Germinal center (tissue), 1 donor: ENCODE results near the gene MAGT1.
A peak's percentile ranks its signal among the peaks of the same experiment; 100 is the strongest.
"Not testable (repeated sequence)": the region's sequence is repeated elsewhere in the genome, so short reads cannot be mapped to it uniquely, and the experiment has no call there.

Source experiments
- DNase-seq: peaks from one replicate; pipeline ENCODE4 v3.0.0; 2012; ENCODE audit warnings: mixed read lengths, low spot score

The MAGT1 gene

DNA sequence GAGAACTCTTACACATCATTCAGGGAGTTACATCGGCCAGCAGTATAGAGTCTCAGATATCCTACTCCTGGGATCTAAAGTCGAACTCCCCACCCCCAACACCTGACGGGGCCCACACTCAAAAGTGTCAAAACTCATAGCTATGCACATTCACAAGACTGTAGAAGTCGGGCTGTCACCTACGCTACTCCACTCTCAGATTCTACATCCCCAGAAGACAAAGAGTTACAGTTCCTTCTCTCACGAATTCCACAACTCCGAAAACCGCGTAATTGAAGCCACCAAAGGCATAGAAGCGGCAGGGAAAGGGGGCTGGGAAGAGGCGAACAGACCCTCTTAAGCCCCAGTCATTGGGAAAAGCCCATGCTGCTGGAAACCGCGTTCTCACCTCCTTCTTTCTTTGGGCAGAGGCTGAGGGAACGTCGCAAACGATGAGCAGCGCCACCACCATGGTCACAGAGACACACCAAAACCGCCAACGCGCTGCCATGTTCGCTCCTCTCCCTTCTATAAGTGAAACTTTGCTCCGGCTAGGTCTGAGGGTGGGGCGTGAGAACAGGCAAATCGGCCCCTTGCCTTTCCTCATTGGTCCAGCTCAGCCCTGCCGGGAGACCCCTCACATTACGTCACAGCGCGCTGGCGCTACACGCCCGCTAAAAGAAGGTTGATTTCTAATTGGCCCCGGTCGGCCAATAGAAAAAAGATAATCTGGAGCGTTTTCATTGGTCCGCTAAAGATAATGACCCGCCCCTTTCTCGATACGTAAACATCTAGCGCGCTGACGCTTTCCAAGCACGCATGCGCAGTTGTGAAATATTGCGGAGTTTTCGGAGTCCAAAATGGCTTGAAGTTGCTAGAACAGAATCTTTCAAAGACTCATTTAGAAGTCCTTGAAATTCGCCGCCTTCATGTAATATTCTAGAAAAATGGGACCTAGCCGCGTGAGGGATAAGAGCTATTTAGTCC lies at the start of gene MAGT1:
MAGT1 (minus strand) TSS at position 515 of the 966 bp plus-strand sequence; CDS start at position 490, 25 bp downstream.
- peak; percentile 84 for DNase-seq

DNA sequence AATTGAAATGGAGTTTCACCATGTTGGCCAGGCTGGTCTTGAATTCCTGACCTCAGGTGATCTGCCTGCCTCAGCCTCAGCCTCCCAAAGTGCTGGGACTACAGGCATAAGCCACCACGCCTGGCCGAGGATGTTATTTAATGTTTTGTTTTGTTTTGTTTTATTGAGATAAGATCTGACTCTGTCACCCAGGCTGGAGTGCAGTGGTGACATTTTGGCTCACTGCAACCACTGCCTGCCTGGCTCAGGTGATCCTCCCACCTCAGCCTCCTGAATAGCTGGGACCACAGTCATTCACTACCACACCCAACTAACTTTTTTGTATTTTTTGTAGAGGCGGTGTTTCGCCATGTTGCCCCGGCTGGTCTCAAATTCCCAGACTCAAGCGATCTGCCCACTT lies 49.8 kb upstream of the MAGT1 start:
- not testable (repeated sequence) for DNase-seq

DNA sequence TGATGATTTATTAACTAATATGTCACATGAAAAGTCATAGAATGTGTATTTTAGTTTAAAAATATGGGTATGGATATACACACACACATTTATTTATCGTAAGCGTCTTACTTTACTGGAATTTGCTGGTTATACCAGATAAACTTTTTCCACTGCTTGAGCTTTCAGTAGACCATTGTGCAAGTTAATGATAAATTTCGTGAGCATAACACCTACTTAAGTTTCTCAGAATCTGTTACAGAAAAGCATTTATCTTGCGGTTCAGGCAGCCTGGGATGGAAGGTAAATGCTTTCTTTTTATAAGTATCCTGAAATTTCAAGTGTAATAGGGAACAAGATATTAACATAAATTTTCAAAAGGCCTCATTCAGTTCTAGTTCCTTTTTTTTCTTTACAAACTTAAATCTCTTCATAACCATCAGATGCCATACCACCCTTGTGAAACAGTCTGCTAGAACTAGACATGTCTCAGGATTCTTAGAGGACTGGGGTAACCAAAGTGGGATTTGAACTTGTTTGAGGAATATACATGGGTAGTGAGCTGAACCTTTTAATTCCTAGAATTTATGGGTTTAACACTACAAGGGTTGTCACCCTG lies 42.9 kb upstream of the MAGT1 start:
- DNase-seq: no peak

DNA sequence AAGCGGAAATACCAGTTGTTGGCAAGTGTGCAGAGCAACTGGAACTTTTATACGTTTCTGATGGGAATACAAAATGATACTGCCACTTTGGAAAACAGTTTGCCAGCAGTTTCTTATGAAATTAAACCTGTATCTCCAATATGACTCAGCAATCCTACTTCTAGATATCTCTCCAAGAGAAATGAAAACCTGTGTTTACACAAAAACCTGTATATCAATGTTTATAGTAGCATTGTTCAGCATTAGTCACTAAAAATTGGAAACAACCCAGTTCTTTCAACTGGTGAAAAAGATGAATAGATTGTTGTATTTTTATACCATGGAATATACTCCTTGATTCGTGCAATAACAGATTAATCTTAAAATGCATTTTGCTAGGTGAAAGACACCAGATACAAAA lies 42.1 kb upstream of the MAGT1 start:
- no peak for DNase-seq

DNA sequence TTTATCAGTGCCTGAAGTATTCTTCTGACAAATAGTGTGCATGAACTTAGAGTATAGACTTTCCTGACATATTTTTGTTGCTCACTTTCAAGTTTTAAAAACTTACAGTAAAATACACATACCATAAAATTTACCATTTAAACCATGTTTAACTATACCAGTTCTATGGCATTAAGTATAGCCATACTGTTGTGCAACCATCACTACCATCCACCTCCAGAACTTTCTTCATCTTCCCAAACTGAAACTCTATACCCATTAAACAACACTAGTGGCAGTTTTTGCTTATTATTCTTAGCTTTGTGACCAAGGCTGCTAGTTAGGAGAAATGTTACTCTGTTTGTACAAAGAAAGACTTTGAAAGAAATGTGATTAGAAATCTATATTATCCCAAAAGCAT lies 41.1 kb upstream of the MAGT1 start:
- no peak for DNase-seq

DNA sequence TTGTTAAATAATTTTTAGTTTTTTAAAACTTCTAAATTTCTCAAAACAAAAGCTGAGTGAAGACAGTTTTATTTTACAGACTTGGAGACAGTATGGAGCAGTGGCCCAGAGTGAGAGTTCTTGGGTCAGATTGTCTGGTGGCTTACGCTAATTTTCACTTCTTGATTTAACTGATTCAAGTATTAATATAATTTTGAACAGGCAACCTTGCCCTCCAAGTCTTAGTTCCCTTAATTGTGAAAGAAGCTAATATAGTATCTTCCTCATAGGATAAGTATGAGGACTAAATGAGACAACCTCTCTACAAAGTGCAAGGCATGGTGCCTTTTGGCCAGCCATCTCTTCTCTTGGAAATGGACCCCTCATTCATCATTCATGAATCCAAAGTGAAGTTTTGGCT lies 40.7 kb upstream of the MAGT1 start:
- DNase-seq: no peak

DNA sequence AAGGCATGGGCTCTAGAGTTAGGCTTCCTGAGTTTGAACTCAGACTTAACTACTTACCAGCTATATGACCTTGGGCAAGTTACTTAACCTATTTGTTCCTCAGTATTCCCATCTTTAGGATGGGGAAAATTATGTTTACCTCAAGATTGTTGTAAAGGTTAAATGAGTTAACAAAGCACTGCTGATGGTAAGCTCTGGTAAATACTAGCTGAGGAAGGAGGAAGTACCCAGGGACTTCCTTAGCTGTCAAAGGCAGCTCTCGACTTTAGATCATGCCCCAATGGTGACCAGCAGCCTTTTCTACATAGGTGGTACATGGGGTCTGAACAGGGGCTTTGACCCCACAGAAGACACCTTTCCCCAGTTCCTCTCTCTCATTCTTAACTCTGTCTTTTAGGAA lies 35.3 kb upstream of the MAGT1 start:
- DNase-seq: no peak

DNA sequence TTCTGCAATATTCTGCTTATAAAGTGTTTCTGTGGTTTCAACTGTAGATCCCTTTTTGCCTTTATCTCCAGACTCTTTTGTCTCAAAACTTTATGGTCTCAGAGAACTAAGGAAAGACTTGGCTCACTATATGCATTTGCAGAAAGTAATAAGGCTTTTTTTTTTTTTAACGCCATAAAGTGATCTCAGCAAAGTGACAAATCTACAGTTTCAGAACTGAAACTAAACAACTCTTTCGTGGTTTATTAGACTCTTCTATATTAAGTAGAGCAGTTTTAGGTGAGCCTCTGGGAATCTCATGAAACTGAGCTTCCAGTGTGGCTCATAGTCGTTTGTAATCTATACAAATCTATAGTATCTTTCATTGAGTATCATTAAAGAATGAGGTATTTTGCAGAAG lies 30.5 kb upstream of the MAGT1 start:
- DNase-seq: no peak

DNA sequence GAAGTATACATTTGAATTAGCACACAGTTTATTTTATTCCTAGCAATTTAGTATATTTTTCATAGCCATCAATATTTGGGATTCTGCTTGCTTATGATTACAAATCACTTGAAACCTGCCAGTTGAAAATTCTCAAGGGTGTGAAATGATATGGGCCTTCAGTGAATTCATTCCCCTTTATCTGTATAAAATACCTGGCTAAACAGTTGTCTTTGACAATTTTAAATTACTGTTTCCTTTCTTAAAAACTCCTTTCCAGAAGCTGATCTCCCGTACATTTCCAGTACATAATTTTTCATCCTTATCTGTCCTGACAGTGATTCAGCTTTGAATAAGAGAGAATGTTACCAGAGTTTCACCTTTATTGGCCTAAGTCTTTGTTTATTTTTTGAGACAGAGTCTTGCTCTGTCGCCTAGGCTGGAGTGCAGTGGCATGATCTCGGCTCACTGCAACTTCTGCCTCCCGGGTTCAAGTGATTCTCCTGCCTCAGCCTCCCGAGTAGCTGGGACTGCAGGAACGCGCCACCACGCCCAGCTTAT lies 29.2 kb upstream of the MAGT1 start:
- no peak for DNase-seq

DNA sequence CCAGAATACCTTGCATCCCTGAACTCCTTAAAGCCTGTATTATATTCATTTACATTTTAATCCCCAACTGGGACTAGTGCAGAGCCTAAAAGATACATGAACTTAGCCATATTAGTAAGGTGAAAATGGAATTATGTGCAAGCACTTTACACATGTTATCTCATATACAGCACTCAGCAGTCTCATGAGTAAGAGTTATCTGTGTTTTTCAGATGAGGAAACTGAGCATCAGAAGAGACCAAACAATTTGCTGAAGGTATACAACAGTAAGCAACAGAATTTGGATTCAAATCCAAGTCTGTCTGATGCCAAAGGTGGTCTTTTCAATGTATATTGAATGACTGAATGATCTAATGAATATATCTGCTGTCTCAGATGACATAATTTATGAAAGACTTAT lies 27.6 kb upstream of the MAGT1 start:
- no peak for DNase-seq

DNA sequence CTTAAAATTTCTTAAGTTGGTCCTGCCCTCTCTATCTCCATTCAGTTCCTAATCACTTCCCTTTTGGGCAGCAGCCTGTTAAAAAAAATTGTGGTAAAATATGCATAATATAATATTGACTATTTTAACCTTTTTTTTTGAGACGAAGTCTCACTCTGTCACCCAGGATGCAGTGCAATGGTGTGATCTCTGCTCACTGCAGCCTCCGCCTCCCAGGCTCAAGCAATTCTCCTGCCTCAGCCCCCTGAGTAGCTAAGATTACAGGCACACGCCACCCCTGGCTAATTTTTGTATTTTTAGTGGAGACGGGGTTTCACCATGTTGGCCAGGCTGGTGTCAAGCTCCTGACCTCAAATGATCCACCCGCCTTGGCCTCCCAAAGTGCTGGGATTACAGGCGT lies 24.1 kb upstream of the MAGT1 start:
- DNase-seq: not testable (repeated sequence)

DNA sequence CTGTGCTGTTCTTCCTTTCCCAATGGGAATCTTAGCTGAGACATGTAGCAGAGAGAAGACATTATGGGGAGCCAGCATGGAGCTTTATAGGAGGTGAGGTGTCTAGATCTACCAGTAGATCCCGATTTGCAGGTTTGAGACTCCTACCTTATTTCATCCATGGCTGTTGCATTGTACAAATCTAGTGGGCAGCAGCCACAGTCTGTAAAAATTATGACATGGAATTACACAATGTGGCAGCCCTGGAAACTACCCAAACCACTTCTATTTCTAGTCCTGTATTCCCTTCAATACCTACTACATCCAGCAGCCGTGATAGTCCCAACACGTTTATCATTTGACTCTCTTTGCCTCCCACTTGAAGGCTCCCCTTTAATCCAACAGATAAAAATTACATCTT lies 23.3 kb upstream of the MAGT1 start:
- DNase-seq: no peak

DNA sequence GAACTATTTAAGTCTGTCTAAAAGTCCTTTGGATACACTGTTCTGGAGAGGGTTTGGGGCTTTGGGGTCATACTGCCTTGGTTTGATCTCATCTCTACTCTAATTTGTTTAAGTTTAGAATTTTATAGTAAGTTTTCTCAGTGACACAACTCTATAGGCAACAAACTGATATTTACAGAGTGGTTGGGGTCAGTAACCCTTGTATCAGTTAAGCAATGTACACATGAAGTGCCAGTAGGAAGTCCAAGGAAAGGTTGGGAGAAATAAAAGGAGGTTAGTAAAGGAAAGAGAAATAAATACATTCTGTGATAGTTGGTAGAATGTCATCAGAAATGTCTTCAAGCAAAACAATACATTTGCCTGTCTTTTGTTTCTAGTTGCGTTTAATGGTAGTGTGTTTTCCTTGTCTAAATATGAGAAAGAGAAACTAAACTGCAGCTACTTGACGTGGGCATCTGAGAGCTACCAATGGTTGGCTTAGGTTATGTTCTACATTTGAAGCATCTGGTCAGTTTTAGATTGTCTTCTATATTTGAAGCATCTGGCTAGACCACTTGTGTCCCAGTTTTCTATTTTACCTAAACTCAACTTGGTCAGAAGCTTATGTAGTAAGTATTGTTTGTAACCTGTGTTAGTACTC lies 22.2 kb upstream of the MAGT1 start:
- DNase-seq: no peak

DNA sequence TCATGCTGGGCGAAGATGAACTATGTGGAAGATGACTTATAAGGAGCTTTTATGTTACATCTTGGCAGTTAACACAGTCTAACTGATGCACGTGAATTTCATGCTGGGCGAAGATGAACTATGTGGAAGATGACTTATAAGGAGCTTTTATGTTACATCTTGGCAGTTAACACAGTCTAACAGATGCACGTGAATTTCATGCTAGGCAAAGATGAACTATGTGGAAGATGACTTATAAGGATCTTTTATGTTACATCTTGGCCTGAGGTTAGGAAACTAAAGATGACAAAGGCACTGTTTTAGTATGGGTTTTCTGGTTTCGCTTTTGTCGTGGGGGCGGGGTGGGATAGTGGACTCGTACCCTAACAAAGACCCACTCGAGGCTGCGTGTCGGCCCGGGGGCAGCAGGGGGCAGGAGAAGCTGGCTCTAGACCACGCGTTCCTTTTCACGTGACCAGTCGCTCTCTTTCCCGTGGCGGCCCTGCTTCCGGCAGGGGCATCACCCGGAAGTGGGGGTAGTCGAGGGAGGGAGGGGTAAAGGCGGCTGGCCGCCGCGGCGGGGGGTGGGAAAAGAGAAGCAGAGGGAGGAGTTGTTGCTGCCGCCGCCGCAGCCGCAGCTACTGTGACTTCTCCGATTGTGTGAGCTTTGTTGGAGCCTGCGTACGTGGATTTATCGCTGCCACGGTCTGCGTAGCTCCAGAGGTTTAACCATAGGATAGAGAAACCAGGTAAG lies 15.0 kb upstream of the MAGT1 start, which contains the start of gene ATP7A:
ATP7A (plus strand) TSS at position 586 of the 733 bp plus-strand sequence. CDS start 60,949 bp downstream, outside the sequence.
- peak; percentile 90 for DNase-seq

DNA sequence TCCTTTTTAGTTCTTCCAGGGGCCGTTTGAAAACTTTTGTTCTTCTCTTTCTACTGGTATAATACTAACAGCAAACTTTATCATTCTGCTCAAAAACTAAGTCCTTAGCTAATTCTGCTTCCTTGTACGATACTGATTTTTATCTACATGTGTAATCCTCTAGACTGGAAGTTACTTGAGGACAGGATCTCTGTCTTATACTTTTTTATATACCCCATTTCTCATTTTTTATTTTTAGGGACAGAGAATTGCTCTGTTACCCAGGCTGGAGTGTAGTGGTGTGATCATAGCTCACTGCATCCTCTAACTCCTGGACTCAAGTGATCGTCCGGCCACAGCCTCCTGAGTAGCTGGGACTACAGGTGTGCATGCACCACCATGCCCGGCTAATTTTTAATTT lies 6.3 kb upstream of the MAGT1 start:
- DNase-seq: no peak

DNA sequence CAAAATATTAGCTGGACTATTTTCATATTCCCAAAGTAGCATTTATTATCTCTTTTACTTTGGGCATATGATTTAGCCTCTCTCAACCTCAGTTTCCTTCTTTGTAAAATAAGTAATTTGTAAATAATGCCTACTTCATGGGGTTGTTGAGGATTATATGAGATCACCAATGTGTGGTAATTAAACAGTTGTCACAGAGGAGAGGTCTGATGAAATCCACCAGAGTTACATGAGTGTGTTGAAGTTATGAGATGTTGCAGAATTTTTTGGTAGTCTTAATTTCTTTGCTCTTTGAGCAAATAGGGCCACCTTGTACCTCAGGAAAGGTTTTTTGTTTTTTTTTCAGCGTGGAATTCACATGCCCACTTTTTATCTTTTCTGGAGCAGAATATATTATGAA lies 5.5 kb upstream of the MAGT1 start:
- no peak for DNase-seq

DNA sequence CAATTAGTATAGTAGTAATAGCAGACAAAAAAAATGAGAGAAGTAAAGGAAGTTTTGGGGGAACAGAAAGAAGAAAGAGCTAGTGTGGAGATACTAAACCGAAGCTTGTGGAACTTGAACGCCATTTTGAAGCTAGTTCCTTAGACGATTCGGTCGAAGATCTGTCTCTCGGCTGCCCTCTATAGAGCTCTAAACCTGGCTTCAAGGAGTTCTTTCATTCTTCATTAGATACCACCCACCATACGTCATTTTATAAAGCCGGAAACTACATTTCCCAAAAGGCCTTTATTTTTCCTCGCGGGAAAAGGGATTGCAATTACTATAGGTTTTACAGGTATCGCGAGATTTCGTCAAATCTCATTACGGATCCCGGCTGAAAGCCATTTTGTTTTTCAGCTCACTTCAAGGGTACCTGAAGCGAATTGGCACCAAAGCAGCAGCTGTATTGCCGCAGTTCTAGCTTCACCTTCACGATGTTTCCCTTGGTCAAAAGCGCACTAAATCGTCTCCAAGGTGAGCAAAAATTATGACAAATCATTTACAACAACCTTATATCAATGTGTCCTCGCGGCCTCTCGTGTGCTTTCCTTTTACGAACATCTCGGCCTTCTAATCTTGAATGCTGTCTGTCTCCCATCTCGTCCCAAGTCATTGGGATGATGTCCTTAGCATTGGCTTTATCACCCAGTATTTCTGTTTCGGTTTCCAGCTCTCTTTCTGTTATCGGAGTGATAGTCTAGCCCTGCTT lies 4.0 kb upstream of the MAGT1 start, which contains the start of gene COX7B:
COX7B (plus strand) TSS at position 388 of the 748 bp plus-strand sequence; CDS start at position 474, 86 bp downstream.
- peak; percentile 66 for DNase-seq

DNA sequence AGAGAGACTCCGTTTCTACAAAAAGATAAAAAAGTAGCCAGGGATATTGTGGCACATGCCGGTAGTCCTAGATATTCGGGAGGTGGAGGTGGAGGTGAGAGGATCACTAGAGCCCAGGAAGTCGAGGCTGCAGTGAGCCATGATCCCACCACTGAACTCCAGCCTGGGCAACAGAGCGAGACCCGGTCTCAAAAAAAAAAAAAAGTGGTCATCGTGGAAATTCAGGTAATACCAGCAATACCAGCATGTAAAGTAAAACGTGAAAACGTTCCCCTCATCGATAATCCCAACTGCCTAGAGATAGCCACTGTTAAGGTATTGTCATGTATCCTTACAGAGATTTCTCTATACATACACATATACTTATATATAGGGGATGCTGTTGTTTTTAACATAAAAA lies 1.5 kb downstream of the MAGT1 start:
- no peak for DNase-seq

DNA sequence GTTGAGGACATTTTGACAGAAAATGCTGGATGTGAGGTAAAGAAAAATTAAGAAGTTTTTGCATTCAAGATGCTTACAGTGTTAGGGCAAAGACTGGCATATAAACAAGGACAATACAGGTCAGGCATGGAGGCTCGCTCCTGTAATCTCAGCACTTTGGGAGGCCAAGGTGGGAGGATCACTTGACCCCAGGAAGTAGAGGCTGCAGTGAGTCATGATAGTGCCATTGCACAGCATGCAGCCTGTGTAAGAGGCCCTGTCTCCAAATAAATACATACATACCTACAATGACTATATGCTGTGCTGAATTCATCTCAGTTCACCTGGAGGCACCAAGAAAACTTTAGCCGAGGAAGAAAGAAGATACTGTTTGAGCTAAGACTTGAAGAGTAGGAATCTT lies 2.3 kb downstream of the MAGT1 start:
- no peak for DNase-seq

DNA sequence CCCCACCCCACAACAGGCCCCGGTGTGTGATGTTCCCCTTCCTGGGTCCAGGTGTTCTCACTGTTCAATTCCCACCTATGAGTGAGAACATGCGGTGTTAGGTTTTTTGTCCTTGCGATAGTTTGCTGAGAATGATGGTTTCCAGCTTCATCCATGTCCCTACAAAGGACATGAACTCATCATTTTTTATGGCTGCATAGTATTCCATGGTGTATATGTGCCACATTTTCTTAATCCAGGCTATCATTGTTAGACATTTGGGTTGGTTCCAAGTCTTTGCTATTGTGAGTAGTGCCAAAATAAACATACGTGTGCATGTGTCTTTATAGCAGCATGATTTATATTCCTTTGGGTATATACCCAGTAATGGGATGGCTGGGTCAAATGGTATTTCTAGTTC lies 13.8 kb downstream of the MAGT1 start:
- DNase-seq: not testable (repeated sequence)

DNA sequence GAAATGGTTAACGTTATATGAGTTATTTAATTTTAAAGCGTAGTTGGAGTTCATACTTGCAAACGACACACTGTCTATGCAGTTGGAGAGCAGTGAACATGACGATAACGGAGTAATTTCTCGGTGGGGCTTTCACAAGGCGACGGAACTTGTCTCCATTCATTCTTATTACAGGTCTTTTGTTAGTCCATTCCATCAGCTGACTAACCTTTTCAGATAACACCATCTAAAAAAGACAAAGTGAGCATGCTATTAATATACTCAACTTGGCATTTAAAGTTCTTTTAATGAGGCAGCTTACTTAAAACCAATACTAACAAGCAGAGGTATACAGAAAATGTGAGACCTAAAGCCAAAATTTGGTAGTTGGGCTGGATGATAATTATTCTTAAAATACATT lies 19.9 kb downstream of the MAGT1 start:
- DNase-seq: no peak
